Esophagus muscularis mucosa (tissue), 4 donors: ENCODE results near the gene RBM15B. TPM values are rescaled to one million over a fixed set of nuclear protein-coding genes. Genes with fewer than 3 reads are reported as not detected.

Source experiments
- DNase-seq: peaks from one replicate; pipeline ENCODE4 v3.0.0-alpha.2; 2017; ENCODE audit errors: extremely low spot score
- H3K27ac ChIP-seq, 4 donors: fragments of 200-600 bp; sonication (generic); replicated peaks in 1 of 4; 1 replicate in 3 of 4; 2 replicates in 1 of 4; pipeline ENCODE4 v1.5.1; 2016 to 2019; ENCODE audit warnings: mild to moderate bottlenecking in 1 of 4
- H3K27me3 ChIP-seq, 4 donors: fragments of 200-600 bp; sonication (generic); one replicate each; pipeline versions ENCODE4 v1.5.1 to v1.6.0; 2016 to 2019
- H3K36me3 ChIP-seq, 4 donors: fragments of 200-600 bp; sonication (generic); one replicate each; pipeline ENCODE4 v1.5.1; 2016 to 2019
- H3K4me1 ChIP-seq, 4 donors: fragments of 200-600 bp; sonication (generic); one replicate each; pipeline ENCODE4 v1.5.1; 2016 to 2019
- H3K4me3 ChIP-seq, 4 donors: fragments of 200-600 bp; sonication (generic); 1 replicate in 2 of 4; 2 replicates in 2 of 4; pipeline ENCODE4 v1.5.1; 2016 to 2019; ENCODE audit warnings: mild to moderate bottlenecking in 4 of 4, moderate library complexity in 1 of 4
- H3K9me3 ChIP-seq, 4 donors: fragments of 200-600 bp; sonication (generic); 1 replicate in 3 of 4; 2 replicates in 1 of 4; pipeline ENCODE4 v1.5.1; 2016 to 2019
- EP300 ChIP-seq: sonication (generic); formaldehyde crosslinking; IDR thresholded peaks from one replicate; pipeline ENCODE4 v1.6.1; 2017; ENCODE audit warnings: antibody characterized with exemption
- POLR2A ChIP-seq: fragments of 450-650 bp; IDR thresholded peaks from one replicate; pipeline ENCODE4 v1.6.1; 2017; ENCODE audit warnings: antibody characterized with exemption, moderate library complexity, mild to moderate bottlenecking, low read depth
- POLR2AphosphoS5 ChIP-seq, 2 donors: sonication (generic); formaldehyde crosslinking; IDR thresholded peaks; one replicate each; pipeline ENCODE4 v1.6.1; 2017; ENCODE audit warnings: antibody characterized with exemption in 2 of 2
- WGBS: methylation state at CpG from one replicate; pipeline ENCODE4 v1.1.5; 2018; 5-methylcytosine and 5-hydroxymethylcytosine counted together
- intact Hi-C: fragments of 100-400 bp; cut with DNase I; formaldehyde crosslinking; loops from one replicate; pipeline ENCODE4 v1.15.1; 2023
- total RNA-seq, 4 donors: library from RNA; depleted of rRNA; stranded (reverse); fragments of >200 nt; gene quantifications; one replicate each; pipeline versions ENCODE4 v1.1.0 to v1.2.1, GENCODE V29; 2016
- TF ChIP-seq, protein P1 (sequence below), 3 experiments: fragments of 200-600 bp in 2 of 3; fragments of 450-650 bp in 1 of 3; sonication (generic) in 2 of 3; IDR thresholded peaks; one replicate each; pipeline ENCODE4 v1.5.1; 2017 to 2019; ENCODE audit warnings: antibody characterized with exemption in 3 of 3, mild to moderate bottlenecking in 2 of 3, moderate library complexity in 1 of 3

RBM15B gene
- total RNA-seq, 4 donors from 2014 or later = 27.8 to 50.5 (median 42.6) TPM

DNA sequence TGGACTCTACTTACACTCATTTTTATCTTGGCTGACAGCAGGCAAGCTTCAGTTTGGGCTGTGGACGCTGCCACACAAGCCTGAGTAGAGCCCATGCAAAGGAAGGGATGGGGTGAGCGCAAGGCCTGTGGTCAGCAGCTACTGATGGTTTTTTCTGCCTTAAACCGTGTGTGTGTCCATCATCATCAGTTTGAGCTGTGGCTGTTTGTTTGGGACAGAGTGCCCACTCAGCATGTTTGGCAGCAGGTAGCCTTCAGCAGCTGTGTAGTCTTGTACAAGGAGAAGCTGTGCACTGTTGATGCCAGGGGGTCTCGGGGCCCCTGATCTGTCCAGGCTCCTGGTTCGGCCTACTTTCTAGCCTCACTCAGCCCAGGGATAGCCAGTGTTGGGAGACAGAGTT lies 3.5 kb downstream of the RBM15B start:
- H3K4me3 ChIP-seq = no peak overlapping the region
- peaks cover 46 to 76% (median 66%) of the 10 kb centered on the region in 4 donors for H3K4me1 ChIP-seq
- 82% methylated on average over 5 of the region's 5 CpGs for WGBS
- H3K27me3 ChIP-seq = no peaks in the 10 kb centered on the region
- no peaks in the 10 kb centered on the region for H3K9me3 ChIP-seq
- TF ChIP-seq POLR2AphosphoS5 (IDR thresholded peaks at IDR 0.05) (no peak), EP300 (no peak), POLR2A (no peak)
- TF ChIP-seq, protein P1, sequence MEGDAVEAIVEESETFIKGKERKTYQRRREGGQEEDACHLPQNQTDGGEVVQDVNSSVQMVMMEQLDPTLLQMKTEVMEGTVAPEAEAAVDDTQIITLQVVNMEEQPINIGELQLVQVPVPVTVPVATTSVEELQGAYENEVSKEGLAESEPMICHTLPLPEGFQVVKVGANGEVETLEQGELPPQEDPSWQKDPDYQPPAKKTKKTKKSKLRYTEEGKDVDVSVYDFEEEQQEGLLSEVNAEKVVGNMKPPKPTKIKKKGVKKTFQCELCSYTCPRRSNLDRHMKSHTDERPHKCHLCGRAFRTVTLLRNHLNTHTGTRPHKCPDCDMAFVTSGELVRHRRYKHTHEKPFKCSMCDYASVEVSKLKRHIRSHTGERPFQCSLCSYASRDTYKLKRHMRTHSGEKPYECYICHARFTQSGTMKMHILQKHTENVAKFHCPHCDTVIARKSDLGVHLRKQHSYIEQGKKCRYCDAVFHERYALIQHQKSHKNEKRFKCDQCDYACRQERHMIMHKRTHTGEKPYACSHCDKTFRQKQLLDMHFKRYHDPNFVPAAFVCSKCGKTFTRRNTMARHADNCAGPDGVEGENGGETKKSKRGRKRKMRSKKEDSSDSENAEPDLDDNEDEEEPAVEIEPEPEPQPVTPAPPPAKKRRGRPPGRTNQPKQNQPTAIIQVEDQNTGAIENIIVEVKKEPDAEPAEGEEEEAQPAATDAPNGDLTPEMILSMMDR (IDR thresholded peaks at IDR 0.05) = no peak
- H3K27ac ChIP-seq = no peak overlapping the region
- DNase-seq = no peak
- peaks cover 26 to 76% (median 68%) of the 10 kb centered on the region in 4 donors for H3K36me3 ChIP-seq
- intact Hi-C loops = loop anchor here (5.0 kb wide), 1 partner anchor 103 kb away; no protein-coding TSS in a partner anchor

DNA sequence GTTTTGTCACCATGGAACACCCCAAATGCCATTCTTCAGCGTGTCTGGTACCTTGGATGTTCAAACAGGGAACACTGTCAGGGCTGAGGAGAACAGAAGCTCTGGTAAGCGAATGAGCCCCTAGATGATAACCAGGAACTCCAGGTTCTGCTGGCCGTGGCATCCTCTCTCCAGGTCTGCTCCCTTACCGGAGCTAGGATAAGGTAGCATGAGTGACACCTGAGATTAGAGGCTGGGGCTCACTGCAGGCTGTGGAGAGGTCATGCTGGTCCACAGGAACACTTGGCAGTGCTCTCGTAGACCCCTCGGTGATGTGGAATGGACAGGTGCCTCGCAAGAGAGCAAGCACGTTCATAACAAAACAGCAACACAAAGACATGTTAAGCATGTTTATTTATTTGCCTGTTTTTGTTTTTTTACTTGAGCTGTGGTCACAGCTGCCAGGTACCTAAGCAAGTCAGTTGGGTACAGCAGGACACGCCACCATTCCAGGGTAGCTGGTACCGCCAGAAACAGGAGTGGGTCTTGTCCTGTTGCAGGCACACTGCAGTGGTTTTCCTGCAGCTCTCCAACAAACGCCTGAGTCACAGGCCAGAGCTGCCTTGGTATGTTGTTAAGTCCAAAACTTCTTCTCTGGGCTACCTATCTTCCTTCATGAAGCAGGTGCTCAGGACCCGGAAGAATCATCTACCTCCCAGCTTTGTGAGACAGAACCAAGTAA lies 4.6 kb downstream of the RBM15B start:
- WGBS = 81% methylated on average over 12 of the region's 12 CpGs
- H3K4me1 ChIP-seq = peaks cover 39 to 65% (median 57%) of the 10 kb centered on the region in 4 donors
- H3K27ac ChIP-seq = no peak overlapping the region
- H3K4me3 ChIP-seq = no peak overlapping the region
- H3K36me3 ChIP-seq = peaks cover 26 to 87% (median 79%) of the 10 kb centered on the region in 4 donors
- DNase-seq = no peak
- intact Hi-C loops = no loop called here
- no peaks in the 10 kb centered on the region for H3K9me3 ChIP-seq
- TF ChIP-seq POLR2A (no peak), EP300 (no peak), POLR2AphosphoS5 (IDR thresholded peaks at IDR 0.05) (no peak)
- TF ChIP-seq, protein P1 (IDR thresholded peaks at IDR 0.05) = no peak
- no peaks in the 10 kb centered on the region for H3K27me3 ChIP-seq

DNA sequence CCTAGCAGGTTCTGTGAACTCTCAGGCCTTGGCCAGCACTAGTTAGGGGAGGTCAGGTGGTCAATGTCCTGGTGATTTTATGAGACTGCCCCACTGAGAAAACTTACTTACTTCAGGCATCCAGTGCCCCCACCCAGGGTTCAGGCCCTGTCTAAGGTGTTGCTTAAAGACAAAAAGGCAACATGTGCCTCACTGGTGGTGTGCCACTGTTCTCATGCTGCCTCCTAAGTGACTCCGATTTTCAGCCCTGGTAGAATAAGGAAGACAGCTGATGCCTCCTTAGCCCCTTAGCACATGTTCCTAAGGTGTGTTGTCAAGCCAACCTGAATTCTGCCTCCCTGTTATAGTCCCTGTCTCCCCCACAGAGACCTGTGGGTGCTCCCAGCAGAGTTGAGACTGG lies 5.3 kb downstream of the RBM15B start:
- H3K27ac ChIP-seq = peak overlapping the region in 2 of 4 donors; percentile 5 to 24
- H3K36me3 ChIP-seq = peaks cover 26 to 94% (median 83%) of the 10 kb centered on the region in 4 donors
- DNase-seq = no peak
- no peaks in the 10 kb centered on the region for H3K27me3 ChIP-seq
- H3K4me3 ChIP-seq = no peak overlapping the region
- peaks cover 38 to 62% (median 55%) of the 10 kb centered on the region in 4 donors for H3K4me1 ChIP-seq
- no peak for TF ChIP-seq POLR2A
- TF ChIP-seq EP300 = no peak
- TF ChIP-seq, protein P1 (IDR thresholded peaks at IDR 0.05) = no peak
- TF ChIP-seq POLR2AphosphoS5 (IDR thresholded peaks at IDR 0.05) = no peak
- intact Hi-C loops = no loop called here
- 91% methylated on average over 1 of the region's 1 CpG for WGBS
- no peaks in the 10 kb centered on the region for H3K9me3 ChIP-seq

DNA sequence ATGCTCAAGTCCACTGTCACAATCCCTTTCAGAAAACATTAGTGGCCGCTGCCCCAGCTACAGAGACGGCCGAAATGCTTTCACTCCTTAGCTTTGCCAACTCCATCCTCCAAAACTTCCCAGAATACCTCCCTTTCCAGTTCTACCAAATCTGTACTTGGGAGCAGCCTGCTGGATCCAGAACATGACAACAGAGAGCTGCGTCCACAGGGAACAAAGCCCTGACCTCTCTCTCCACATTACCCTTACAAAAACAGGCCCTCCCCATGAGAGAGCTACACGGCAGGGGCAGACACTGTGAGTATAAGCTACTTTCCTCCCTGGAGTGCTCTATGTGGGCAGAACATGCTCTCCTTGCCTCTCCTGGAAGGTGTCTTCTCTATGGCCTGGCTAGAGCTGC lies 6.3 kb downstream of the RBM15B start:
- no peak overlapping the region for H3K4me3 ChIP-seq
- H3K36me3 ChIP-seq = peaks cover 30 to 99% (median 89%) of the 10 kb centered on the region in 4 donors
- H3K27ac ChIP-seq = peak overlapping the region in 1 of 4 donors; percentile 34
- no peaks in the 10 kb centered on the region for H3K9me3 ChIP-seq
- no peak for DNase-seq
- TF ChIP-seq POLR2AphosphoS5 (IDR thresholded peaks at IDR 0.05) = no peak
- no peak for TF ChIP-seq EP300
- TF ChIP-seq, protein P1 (IDR thresholded peaks at IDR 0.05) = no peak
- TF ChIP-seq POLR2A = no peak
- no peaks in the 10 kb centered on the region for H3K27me3 ChIP-seq
- intact Hi-C loops = no loop called here
- WGBS = 60% methylated on average over 5 of the region's 5 CpGs
- peaks cover 32 to 54% (median 47%) of the 10 kb centered on the region in 4 donors for H3K4me1 ChIP-seq
